ENCODE data around the gene SIAH3. TPM values are rescaled to one million over a fixed set of nuclear protein-coding genes. Genes with fewer than 3 reads are reported as not detected.

Gene SIAH3
- total RNA-seq, 4 donors from 2014 or later, result not detected

- 38% methylated on average over 5 of the region's 5 CpGs; no CpG with 5 or more reads in 1 of the 2 donors for WGBS, 2 donors (ENCODE audit: low coverage in 1 of 2)
- intact Hi-C loops (cut with DNase I; ENCODE audit: low total_unique reads), result no loop called here
- in situ Hi-C loops (cut with MboI; ENCODE audit: low pct_ligation_motif_present in 1 of 4, low pct_unique_long_range_greater_than_20kb in 1 of 4, low sequenced_read_pairs in 3 of 4), result no loop called here
Measured at GRCh38 chr13:45879666-45880065, 28.1 kb upstream of the SIAH3 start.

GRCh38 chr13:45878966-45879365, 27.4 kb upstream of the SIAH3 start:
- H3K4me1 ChIP-seq, result no peaks in the 10 kb centered on the region
- WGBS, 2 donors (ENCODE audit: low coverage in 1 of 2), result 86 to 90% methylated on average over 2 to 5 of the region's 5 CpGs
- in situ Hi-C loops (cut with MboI; ENCODE audit: low pct_ligation_motif_present in 1 of 4, low pct_unique_long_range_greater_than_20kb in 1 of 4, low sequenced_read_pairs in 3 of 4) (no loop called here), intact Hi-C loops (cut with DNase I; ENCODE audit: low total_unique reads) (no loop called here)
- no peaks in the 10 kb centered on the region for H3K27me3 ChIP-seq
- H3K36me3 ChIP-seq, result no peaks in the 10 kb centered on the region
- H3K4me3 ChIP-seq, result no peak overlapping the region
- DNase-seq, result no peak
- H3K27ac ChIP-seq, result no peak overlapping the region
- no peak for TF ChIP-seq CTCF (IDR thresholded peaks at IDR 0.05)
- no peak for TF ChIP-seq POLR2AphosphoS5 (IDR thresholded peaks at IDR 0.05)
- no peak for TF ChIP-seq EP300 (IDR thresholded peaks at IDR 0.05; ENCODE audit: low read depth)
- TF ChIP-seq POLR2A (IDR thresholded peaks at IDR 0.05), result no peak
- no peaks in the 10 kb centered on the region for H3K9me3 ChIP-seq

More at GRCh38 chr13:45879666-45880065, 28.1 kb upstream of the SIAH3 start:
- no peaks in the 10 kb centered on the region for H3K27me3 ChIP-seq
- H3K4me3 ChIP-seq, result no peak overlapping the region
- peak in 1 of 5 experiments; percentile 14 for TF ChIP-seq CTCF (IDR thresholded peaks at IDR 0.05)
- no peak for TF ChIP-seq POLR2A (IDR thresholded peaks at IDR 0.05)
- no peak for TF ChIP-seq POLR2AphosphoS5 (IDR thresholded peaks at IDR 0.05)
- H3K27ac ChIP-seq, result no peak overlapping the region
- no peaks in the 10 kb centered on the region for H3K9me3 ChIP-seq
- DNase-seq, result peak; percentile 10
- no peaks in the 10 kb centered on the region for H3K4me1 ChIP-seq
- no peaks in the 10 kb centered on the region for H3K36me3 ChIP-seq

GRCh38 chr13:45876781-45877180, 25.2 kb upstream of the SIAH3 start:
- TF ChIP-seq CTCF (IDR thresholded peaks at IDR 0.05) (no peak), EP300 (IDR thresholded peaks at IDR 0.05; ENCODE audit: low read depth) (no peak), POLR2A (IDR thresholded peaks at IDR 0.05) (no peak), POLR2AphosphoS5 (IDR thresholded peaks at IDR 0.05) (no peak)
- H3K27me3 ChIP-seq, result no peaks in the 10 kb centered on the region
- WGBS, 2 donors (ENCODE audit: low coverage in 1 of 2), result 72 to 86% methylated on average over 3 to 4 of the region's 4 CpGs
- in situ Hi-C loops (cut with MboI; ENCODE audit: low pct_ligation_motif_present in 1 of 4, low pct_unique_long_range_greater_than_20kb in 1 of 4, low sequenced_read_pairs in 3 of 4), result no loop called here
- H3K36me3 ChIP-seq, result no peaks in the 10 kb centered on the region
- H3K9me3 ChIP-seq, result no peaks in the 10 kb centered on the region
- H3K4me3 ChIP-seq, result no peak overlapping the region
- no peaks in the 10 kb centered on the region for H3K4me1 ChIP-seq
- no peak for DNase-seq
- intact Hi-C loops (cut with DNase I; ENCODE audit: low total_unique reads), result no loop called here
- no peak overlapping the region for H3K27ac ChIP-seq

- TF ChIP-seq EP300 (IDR thresholded peaks at IDR 0.05; ENCODE audit: low read depth), result no peak
- TF ChIP-seq POLR2AphosphoS5 (IDR thresholded peaks at IDR 0.05), result no peak
- no peak for TF ChIP-seq POLR2A (IDR thresholded peaks at IDR 0.05)
- no peak for TF ChIP-seq CTCF (IDR thresholded peaks at IDR 0.05)
Measured at GRCh38 chr13:45875951-45876350, 24.4 kb upstream of the SIAH3 start.

More at GRCh38 chr13:45875951-45876350, 24.4 kb upstream of the SIAH3 start:
- intact Hi-C loops (cut with DNase I; ENCODE audit: low total_unique reads), result no loop called here
- Histone ChIP-seq H3K4me3 (no peak overlapping the region), H3K9me3 (no peaks in the 10 kb centered on the region), H3K36me3 (no peaks in the 10 kb centered on the region), H3K27ac (no peak overlapping the region), H3K27me3 (no peaks in the 10 kb centered on the region), H3K4me1 (no peaks in the 10 kb centered on the region)
- DNase-seq, result no peak
- in situ Hi-C loops (cut with MboI; ENCODE audit: low pct_ligation_motif_present in 1 of 4, low pct_unique_long_range_greater_than_20kb in 1 of 4, low sequenced_read_pairs in 3 of 4), result no loop called here
- 45 to 78% methylated on average over 3 to 9 of the region's 9 CpGs for WGBS, 2 donors (ENCODE audit: low coverage in 1 of 2)

Data from transverse colon (tissue), 4 donors.